ENCODE measurements around the gene MXRA7. TPM values are rescaled to one million over a fixed set of nuclear protein-coding genes. Genes with fewer than 3 reads are reported as not detected.

The MXRA7 gene
- total RNA-seq, 2 experiments from 2014 or later = 11.4 to 12.1 TPM

- Mint-ChIP-seq H3K4me1 (ENCODE audit: low read depth) (peaks cover 20% of the 10 kb centered on the region), H3K9me3 (peaks cover 3% of the 10 kb centered on the region), H3K36me3 (ENCODE audit: low read depth) (no peaks in the 10 kb centered on the region), H3K27ac (no peak overlapping the region), H3K4me3 (no peak overlapping the region), H3K27me3 (no peaks in the 10 kb centered on the region)
- ATAC-seq (ENCODE audit: poor library complexity) (no peak), DNase-seq (no peak)
- Histone ChIP-seq H3K36me3 (ENCODE audit: insufficient read depth, low read length) (no peaks in the 10 kb centered on the region), H3K27me3 (ENCODE audit: control insufficient read depth in 1 of 2, insufficient read depth in 2 of 2, low read length in 2 of 2) (no peaks in the 10 kb centered on the region), H3K4me3 (ENCODE audit: low read length) (no peak overlapping the region), H3K4me1 (ENCODE audit: insufficient read depth, low read length) (peaks cover 38% of the 10 kb centered on the region), H3K9me3 (ENCODE audit: control insufficient read depth in 1 of 2, insufficient read depth in 1 of 2, low read length in 2 of 2) (peaks cover 0 to 3% of the 10 kb centered on the region in 2 experiments), H3K27ac (ENCODE audit: low read depth in 1 of 2, low read length in 2 of 2) (no peak overlapping the region)
- no peak for TF ChIP-seq CTCF (IDR thresholded peaks at IDR 0.05)
- ChIA-PET POLR2A (no interaction called here), CTCF (interaction anchor here (1.2 kb wide), 1 partner anchor 21 kb away, joined by 3 read pairs; no protein-coding TSS in a partner anchor)
- intact Hi-C loops (cut with DNase I, micrococcal nuclease) = no loop called here
These were observed 65.8 kb downstream of the MXRA7 start for GRCh38 chr17:76644995-76645394.

GRCh38 chr17:76643553-76644148 is 67.1 kb downstream of the MXRA7 start, which contains the start of gene ST6GALNAC1:
TSS of gene ST6GALNAC1 (minus strand) at chr17:76643757. CDS start at chr17:76643638, 119 bp downstream.
- POLR2A ChIA-PET = interaction anchor here (0.6 to 1.3 kb wide), 3 partner anchors 28 to 69 kb away, joined by 3 to 4 read pairs (median 3); no protein-coding TSS in a partner anchor
- Histone ChIP-seq H3K36me3 (ENCODE audit: insufficient read depth, low read length) (no peaks in the 10 kb centered on the region), H3K4me1 (ENCODE audit: insufficient read depth, low read length) (peaks cover 39% of the 10 kb centered on the region), H3K4me3 (ENCODE audit: low read length) (peak within 1 kb of the TSS; percentile 43), H3K27me3 (ENCODE audit: control insufficient read depth in 1 of 2, insufficient read depth in 2 of 2, low read length in 2 of 2) (no peaks in the 10 kb centered on the region), H3K27ac (ENCODE audit: low read depth in 1 of 2, low read length in 2 of 2) (peak within 1 kb of the TSS in 1 of 2 donors; percentile 18), H3K9me3 (ENCODE audit: control insufficient read depth in 1 of 2, insufficient read depth in 1 of 2, low read length in 2 of 2) (peaks cover 0 to 3% of the 10 kb centered on the region in 2 experiments)
- H3K4me1 Mint-ChIP-seq (ENCODE audit: low read depth) = peaks cover 20% of the 10 kb centered on the region
- CTCF ChIA-PET = interaction anchor here (1.1 kb wide), 1 partner anchor 37 kb away, joined by 7 read pairs; no protein-coding TSS in a partner anchor
- intact Hi-C loops (cut with DNase I, micrococcal nuclease) = no loop called here
- peak in 13 of 14 experiments; percentile 14 to 73 (median 47) for DNase-seq
- no peaks in the 10 kb centered on the region for H3K27me3 Mint-ChIP-seq
- peaks cover 3% of the 10 kb centered on the region for H3K9me3 Mint-ChIP-seq
- TF ChIP-seq CTCF (IDR thresholded peaks at IDR 0.05) = no peak
- H3K36me3 Mint-ChIP-seq (ENCODE audit: low read depth) = no peaks in the 10 kb centered on the region
- H3K27ac Mint-ChIP-seq = peak within 1 kb of the TSS; percentile 33
- H3K4me3 Mint-ChIP-seq = peak within 1 kb of the TSS; percentile 65
- ATAC-seq (ENCODE audit: poor library complexity) = peak; percentile 95

GRCh38 chr17:76642994-76643393 is 67.8 kb downstream of the MXRA7 start:
- H3K4me1 ChIP-seq (ENCODE audit: insufficient read depth, low read length) = peaks cover 39% of the 10 kb centered on the region
- intact Hi-C loops (cut with DNase I, micrococcal nuclease) = no loop called here
- no peaks in the 10 kb centered on the region for H3K36me3 ChIP-seq (ENCODE audit: insufficient read depth, low read length)
- Mint-ChIP-seq H3K27ac (peak overlapping the region; percentile 33), H3K4me1 (ENCODE audit: low read depth) (peaks cover 20% of the 10 kb centered on the region), H3K4me3 (peak overlapping the region; percentile 65), H3K36me3 (ENCODE audit: low read depth) (no peaks in the 10 kb centered on the region), H3K27me3 (no peaks in the 10 kb centered on the region), H3K9me3 (peaks cover 3% of the 10 kb centered on the region)
- no peaks in the 10 kb centered on the region for H3K27me3 ChIP-seq (ENCODE audit: control insufficient read depth in 1 of 2, insufficient read depth in 2 of 2, low read length in 2 of 2)
- H3K4me3 ChIP-seq (ENCODE audit: low read length) = peak overlapping the region; percentile 43
- CTCF ChIA-PET = interaction anchor here (1.1 kb wide), 1 partner anchor 38 kb away, joined by 7 read pairs; no protein-coding TSS in a partner anchor
- no peak overlapping the region for H3K27ac ChIP-seq (ENCODE audit: low read depth in 1 of 2, low read length in 2 of 2)
- POLR2A ChIA-PET = interaction anchor here (0.6 to 1.3 kb wide), 2 partner anchors 28 to 39 kb away, joined by 3 to 4 read pairs; no protein-coding TSS in a partner anchor
- peak in 1 of 14 experiments; percentile 19 for DNase-seq
- peak; percentile 23 for ATAC-seq (ENCODE audit: poor library complexity)
- TF ChIP-seq CTCF (IDR thresholded peaks at IDR 0.05) = no peak
- H3K9me3 ChIP-seq (ENCODE audit: control insufficient read depth in 1 of 2, insufficient read depth in 1 of 2, low read length in 2 of 2) = peaks cover 0 to 3% of the 10 kb centered on the region in 2 experiments

Data from CD4-positive, alpha-beta T cell (primary cell).